Measurements from ENCODE around the gene ZNF827. TPM values are rescaled to one million over a fixed set of nuclear protein-coding genes. Genes with fewer than 3 reads are reported as not detected.

The ZNF827 gene
- total and polyA plus RNA-seq, 2 experiments from 2014 or later: 7.8 to 17.5 TPM

DNA sequence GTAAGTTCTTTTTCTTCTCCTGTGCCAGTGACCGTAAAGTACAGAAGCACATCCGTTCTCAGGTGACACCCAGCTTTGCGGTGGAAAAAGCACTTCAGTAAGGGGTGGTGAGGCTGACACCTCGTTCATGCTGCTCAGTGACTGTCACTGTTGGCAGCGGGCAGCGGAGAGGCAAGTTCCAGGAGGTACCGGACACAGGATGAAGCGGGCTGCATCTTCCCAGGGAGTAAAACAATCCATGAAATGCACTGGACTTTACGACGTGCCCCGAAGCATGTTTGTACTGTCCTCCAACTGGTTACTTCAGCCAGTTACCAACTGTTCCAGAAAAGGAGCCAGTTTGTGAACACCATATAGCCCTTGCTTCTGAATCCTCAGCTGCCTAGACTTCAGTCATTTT lies 110.7 kb downstream of the ZNF827 start:
- Histone ChIP-seq H3K27ac (no peak overlapping the region), H3K9me2 (replicated peaks; ENCODE audit: insufficient read depth) (no peaks in the 10 kb centered on the region), H3K9me3 (ENCODE audit: low read depth) (no peaks in the 10 kb centered on the region), H3K27me3 (no peaks in the 10 kb centered on the region), H3K79me2 (no peaks in the 10 kb centered on the region), H3K4me1 (ENCODE audit: insufficient read depth) (no peaks in the 10 kb centered on the region), H3K4me3 (no peak overlapping the region), H3K36me3 (replicated peaks; ENCODE audit: insufficient read depth, low read depth) (no peaks in the 10 kb centered on the region), H4K20me1 (ENCODE audit: insufficient read depth, poor library complexity, severe bottlenecking) (no peaks in the 10 kb centered on the region), H3K4me2 (no peak overlapping the region), H2AFZ (no peak overlapping the region)
- DNase-seq (ENCODE audit: low spot score): no peak
- no peak for TF ChIP-seq EZH2 (IDR thresholded peaks at IDR 0.05; ENCODE audit: borderline replicate concordance)
- no peak for TF ChIP-seq EZH2phosphoT487 (IDR thresholded peaks at IDR 0.05; ENCODE audit: low read depth, severe bottlenecking, unreplicated experiment)
- TF ChIP-seq, protein P1, sequence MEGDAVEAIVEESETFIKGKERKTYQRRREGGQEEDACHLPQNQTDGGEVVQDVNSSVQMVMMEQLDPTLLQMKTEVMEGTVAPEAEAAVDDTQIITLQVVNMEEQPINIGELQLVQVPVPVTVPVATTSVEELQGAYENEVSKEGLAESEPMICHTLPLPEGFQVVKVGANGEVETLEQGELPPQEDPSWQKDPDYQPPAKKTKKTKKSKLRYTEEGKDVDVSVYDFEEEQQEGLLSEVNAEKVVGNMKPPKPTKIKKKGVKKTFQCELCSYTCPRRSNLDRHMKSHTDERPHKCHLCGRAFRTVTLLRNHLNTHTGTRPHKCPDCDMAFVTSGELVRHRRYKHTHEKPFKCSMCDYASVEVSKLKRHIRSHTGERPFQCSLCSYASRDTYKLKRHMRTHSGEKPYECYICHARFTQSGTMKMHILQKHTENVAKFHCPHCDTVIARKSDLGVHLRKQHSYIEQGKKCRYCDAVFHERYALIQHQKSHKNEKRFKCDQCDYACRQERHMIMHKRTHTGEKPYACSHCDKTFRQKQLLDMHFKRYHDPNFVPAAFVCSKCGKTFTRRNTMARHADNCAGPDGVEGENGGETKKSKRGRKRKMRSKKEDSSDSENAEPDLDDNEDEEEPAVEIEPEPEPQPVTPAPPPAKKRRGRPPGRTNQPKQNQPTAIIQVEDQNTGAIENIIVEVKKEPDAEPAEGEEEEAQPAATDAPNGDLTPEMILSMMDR (IDR thresholded peaks at IDR 0.05; ENCODE audit: poor library complexity): no peak
- 86% methylated on average over 11 of the region's 11 CpGs for WGBS (ENCODE audit: low lambda C conversion rate, missing lambda C conversion rate)

DNA sequence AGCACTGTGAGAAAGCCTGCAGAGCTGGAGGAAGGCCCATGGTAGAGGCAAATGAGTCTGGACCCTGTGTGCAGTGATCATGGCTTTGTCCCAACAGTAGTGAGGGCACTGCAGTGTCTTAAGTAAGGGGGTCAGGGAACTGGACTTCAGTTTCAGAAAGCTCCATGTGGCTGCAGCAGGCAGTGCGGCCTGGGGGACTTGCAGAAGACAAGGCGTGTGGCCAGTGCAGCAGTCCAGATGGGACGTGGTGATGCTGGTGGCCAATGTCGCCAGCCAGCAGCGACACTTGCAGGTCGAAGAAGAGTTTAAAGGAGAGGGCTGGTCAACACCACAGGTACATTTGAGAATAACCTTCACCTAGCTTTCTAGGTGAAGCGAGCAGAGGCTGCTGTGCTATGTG lies 113.4 kb downstream of the ZNF827 start:
- no peak for DNase-seq (ENCODE audit: low spot score)
- Histone ChIP-seq H3K4me1 (ENCODE audit: insufficient read depth) (no peaks in the 10 kb centered on the region), H3K36me3 (replicated peaks; ENCODE audit: insufficient read depth, low read depth) (no peaks in the 10 kb centered on the region), H3K9me3 (ENCODE audit: low read depth) (no peaks in the 10 kb centered on the region), H3K27ac (no peak overlapping the region), H3K9me2 (replicated peaks; ENCODE audit: insufficient read depth) (no peaks in the 10 kb centered on the region), H3K4me2 (no peak overlapping the region), H2AFZ (no peak overlapping the region), H4K20me1 (ENCODE audit: insufficient read depth, poor library complexity, severe bottlenecking) (no peaks in the 10 kb centered on the region), H3K4me3 (no peak overlapping the region), H3K79me2 (no peaks in the 10 kb centered on the region), H3K27me3 (no peaks in the 10 kb centered on the region)
- WGBS (ENCODE audit: low lambda C conversion rate, missing lambda C conversion rate): 96% methylated on average over 7 of the region's 7 CpGs
- TF ChIP-seq EZH2 (IDR thresholded peaks at IDR 0.05; ENCODE audit: borderline replicate concordance): no peak
- TF ChIP-seq EZH2phosphoT487 (IDR thresholded peaks at IDR 0.05; ENCODE audit: low read depth, severe bottlenecking, unreplicated experiment): no peak
- TF ChIP-seq, protein P1 (IDR thresholded peaks at IDR 0.05; ENCODE audit: poor library complexity): no peak

DNA sequence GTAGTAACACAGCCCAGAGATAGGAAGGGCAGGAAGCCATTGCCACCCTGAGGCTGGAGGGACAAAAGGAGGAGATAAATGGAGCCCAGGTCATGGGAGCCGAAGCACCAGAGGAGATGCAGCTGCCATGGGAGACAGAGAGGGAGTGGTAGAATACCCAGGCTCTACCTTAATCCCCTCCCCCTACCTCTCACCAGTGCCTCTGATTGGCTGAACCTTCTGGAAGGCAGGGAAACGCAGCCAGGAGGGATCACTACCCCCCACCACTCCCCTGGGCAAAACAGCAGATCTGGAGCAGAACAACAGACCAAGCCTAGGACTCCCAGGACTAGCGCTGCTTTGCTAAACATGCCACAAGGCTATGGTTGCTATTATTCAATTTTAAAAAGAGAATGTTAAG lies 114.2 kb downstream of the ZNF827 start:
- Histone ChIP-seq H3K4me2 (no peak overlapping the region), H3K9me3 (ENCODE audit: low read depth) (no peaks in the 10 kb centered on the region), H3K4me1 (ENCODE audit: insufficient read depth) (no peaks in the 10 kb centered on the region), H3K36me3 (replicated peaks; ENCODE audit: insufficient read depth, low read depth) (no peaks in the 10 kb centered on the region), H3K79me2 (no peaks in the 10 kb centered on the region), H4K20me1 (ENCODE audit: insufficient read depth, poor library complexity, severe bottlenecking) (no peaks in the 10 kb centered on the region), H3K4me3 (no peak overlapping the region), H2AFZ (no peak overlapping the region), H3K9me2 (replicated peaks; ENCODE audit: insufficient read depth) (no peaks in the 10 kb centered on the region), H3K27ac (no peak overlapping the region), H3K27me3 (no peaks in the 10 kb centered on the region)
- DNase-seq (ENCODE audit: low spot score): no peak
- 84% methylated on average over 3 of the region's 3 CpGs for WGBS (ENCODE audit: low lambda C conversion rate, missing lambda C conversion rate)
- TF ChIP-seq EZH2 (IDR thresholded peaks at IDR 0.05; ENCODE audit: borderline replicate concordance) (no peak), EZH2phosphoT487 (IDR thresholded peaks at IDR 0.05; ENCODE audit: low read depth, severe bottlenecking, unreplicated experiment) (no peak)
- TF ChIP-seq, protein P1 (IDR thresholded peaks at IDR 0.05; ENCODE audit: poor library complexity): no peak

DNA sequence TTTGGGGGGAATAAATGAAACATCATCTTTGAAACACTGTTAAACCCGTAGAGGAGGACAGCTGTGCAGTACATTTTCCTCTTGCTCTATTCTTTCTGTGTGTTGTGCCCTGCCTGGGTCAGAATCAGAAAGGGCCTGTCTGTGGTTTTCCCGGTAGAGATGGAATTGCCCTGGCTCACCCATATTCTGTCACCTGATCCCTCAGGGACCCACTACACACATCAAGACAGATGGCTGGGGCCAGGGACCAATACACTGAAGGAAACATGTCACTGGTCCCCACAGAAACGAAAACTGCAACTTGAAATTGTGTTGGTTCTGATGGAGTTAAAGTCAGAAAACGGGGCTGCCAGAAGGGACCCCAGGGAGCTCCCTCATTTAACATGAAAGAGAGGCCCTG lies 114.9 kb downstream of the ZNF827 start:
- H3K9me2 ChIP-seq (replicated peaks; ENCODE audit: insufficient read depth): no peaks in the 10 kb centered on the region
- H3K4me1 ChIP-seq (ENCODE audit: insufficient read depth): no peaks in the 10 kb centered on the region
- H3K36me3 ChIP-seq (replicated peaks; ENCODE audit: insufficient read depth, low read depth): no peaks in the 10 kb centered on the region
- no peaks in the 10 kb centered on the region for H3K27me3 ChIP-seq
- H3K79me2 ChIP-seq: no peaks in the 10 kb centered on the region
- no peaks in the 10 kb centered on the region for H3K9me3 ChIP-seq (ENCODE audit: low read depth)
- no peak overlapping the region for H3K27ac ChIP-seq
- H3K4me3 ChIP-seq: no peak overlapping the region
- no peak for DNase-seq (ENCODE audit: low spot score)
- no peak for TF ChIP-seq EZH2 (IDR thresholded peaks at IDR 0.05; ENCODE audit: borderline replicate concordance)
- no peak for TF ChIP-seq EZH2phosphoT487 (IDR thresholded peaks at IDR 0.05; ENCODE audit: low read depth, severe bottlenecking, unreplicated experiment)
- TF ChIP-seq, protein P1 (IDR thresholded peaks at IDR 0.05; ENCODE audit: poor library complexity): no peak
- no peak overlapping the region for H2AFZ ChIP-seq
- WGBS (ENCODE audit: low lambda C conversion rate, missing lambda C conversion rate): 87% methylated on average over 4 of the region's 4 CpGs
- no peak overlapping the region for H3K4me2 ChIP-seq
- no peaks in the 10 kb centered on the region for H4K20me1 ChIP-seq (ENCODE audit: insufficient read depth, poor library complexity, severe bottlenecking)
